K562 (cell line): ENCODE data around the gene COX6A2. TPM values are rescaled to one million over a fixed set of nuclear protein-coding genes. Genes with fewer than 3 reads are reported as not detected.

ENCODE experiments used
- ELF4 ChIP-seq: fragments of 450-650 bp; formaldehyde crosslinking; IDR thresholded peaks from 2 replicates; pipeline ENCODE4 v1.4.0; 2022; ENCODE audit warnings: missing genetic modification characterization
- GABPA ChIP-seq: fragments of 200-800 bp; sonication (Bioruptor generic); conservative IDR thresholded peaks from 2 replicates; pipeline ENCODE4 v1.6.1; 2016; ENCODE audit warnings: low read depth, missing genetic modification characterization, missing compliant biosample characterization
- NR2C1 ChIP-seq, 2 experiments: fragments of 450-650 bp; IDR thresholded peaks; 2 replicates each; pipeline ENCODE4 v1.6.1; 2017; ENCODE audit warnings: mild to moderate bottlenecking in 2 of 2, antibody characterized with exemption in 1 of 2, inconsistent platforms in 1 of 2, missing compliant biosample characterization in 1 of 2, missing genetic modification characterization in 1 of 2
- SMARCA5 ChIP-seq: fragments of 450-650 bp; IDR thresholded peaks from 2 replicates; pipeline ENCODE4 v1.6.1; 2016
- SRSF9 ChIP-seq: fragments of 200-400 bp; formaldehyde crosslinking; IDR thresholded peaks from 2 replicates; pipeline ENCODE4 v1.6.1; 2017; ENCODE audit warnings: low read depth, low read length, borderline replicate concordance
- TEAD1 ChIP-seq, 2 experiments: fragments of 450-650 bp in 1 of 2; sonication (generic) in 1 of 2; formaldehyde crosslinking; IDR thresholded peaks; 2 replicates each; pipeline versions ENCODE4 v1.4.0 to v1.8.0; 2020 to 2022; ENCODE audit warnings: mild to moderate bottlenecking in 2 of 2, missing genetic modification reagents in 1 of 2
- ZMIZ1 ChIP-seq, 2 experiments: fragments of 150-350 bp in 1 of 2; IDR thresholded peaks; 2 replicates each; pipeline ENCODE4 v1.6.1; 2012 to 2016; ENCODE audit warnings: low read depth in 2 of 2, low read length in 2 of 2, mild to moderate bottlenecking in 1 of 2, moderate library complexity in 1 of 2
- ZNF143 ChIP-seq: sonication (generic); formaldehyde crosslinking; IDR thresholded peaks from 2 replicates; pipeline ENCODE4 v1.9.0; 2022; ENCODE audit warnings: mild to moderate bottlenecking, missing genetic modification reagents
- ZNF217 ChIP-seq: sonication (generic); formaldehyde crosslinking; IDR thresholded peaks from 2 replicates; pipeline ENCODE4 v1.8.0; 2022; ENCODE audit warnings: mild to moderate bottlenecking, missing genetic modification reagents
- ZNF23 ChIP-seq: fragments of 250-450 bp; sonication (Bioruptor Pico); IDR thresholded peaks from 2 replicates; pipeline ENCODE4 v1.4.0; 2020; ENCODE audit warnings: mild to moderate bottlenecking
- polyA plus RNA-seq, 8 experiments: library from polyadenylated mRNA; depleted of rRNA in 4 of 8; stranded (reverse) in 5 of 8; unstranded in 3 of 8; fragments of >200 nt; fragmentation: Nextera tagmentation in 2 of 8; fragmentation: Illumina TruSeq in 1 of 8; extraction: Ambion mirVana in 2 of 8; extraction: Trizol in 1 of 8; gene quantifications; 2 replicates each; pipeline versions ENCODE4 v1.2.1 to v1.2.3, GENCODE V29; 2011 to 2014; ENCODE audit warnings: inconsistent platforms in 1 of 8, missing spikeins in 1 of 8
- total RNA-seq, 7 experiments: library from RNA; depleted of rRNA in 6 of 7; stranded (reverse); fragments of >200 nt in 6 of 7; fragmentation: Illumina TruSeq in 2 of 7; extraction: Trizol in 2 of 7; gene quantifications; 2 replicates each; pipeline versions ENCODE4 v1.2.1 to v1.2.3, GENCODE V29; 2011 to 2021; ENCODE audit warnings: low replicate concordance in 1 of 7
- TF ChIP-seq, protein P1 (sequence below): fragments of 250-450 bp; sonication (Bioruptor Pico); IDR thresholded peaks from 2 replicates; pipeline ENCODE4 v1.5.1; 2021; ENCODE audit warnings: mild to moderate bottlenecking
- TF ChIP-seq, protein P2 (sequence below): fragments of 450-650 bp; IDR thresholded peaks from 2 replicates; pipeline ENCODE4 v1.6.1; 2016; ENCODE audit warnings: low read depth

COX6A2 gene
- total and polyA plus RNA-seq, 9 of the 15 experiments (the other 6 are each of a cell fraction or from before 2014, with no cell fraction given): not detected

GRCh38 chr16:31427441-31428278 is 500 bp downstream of the COX6A2 start (continued):
- TF ChIP-seq SMARCA5: no peak
- TF ChIP-seq, protein P1, sequence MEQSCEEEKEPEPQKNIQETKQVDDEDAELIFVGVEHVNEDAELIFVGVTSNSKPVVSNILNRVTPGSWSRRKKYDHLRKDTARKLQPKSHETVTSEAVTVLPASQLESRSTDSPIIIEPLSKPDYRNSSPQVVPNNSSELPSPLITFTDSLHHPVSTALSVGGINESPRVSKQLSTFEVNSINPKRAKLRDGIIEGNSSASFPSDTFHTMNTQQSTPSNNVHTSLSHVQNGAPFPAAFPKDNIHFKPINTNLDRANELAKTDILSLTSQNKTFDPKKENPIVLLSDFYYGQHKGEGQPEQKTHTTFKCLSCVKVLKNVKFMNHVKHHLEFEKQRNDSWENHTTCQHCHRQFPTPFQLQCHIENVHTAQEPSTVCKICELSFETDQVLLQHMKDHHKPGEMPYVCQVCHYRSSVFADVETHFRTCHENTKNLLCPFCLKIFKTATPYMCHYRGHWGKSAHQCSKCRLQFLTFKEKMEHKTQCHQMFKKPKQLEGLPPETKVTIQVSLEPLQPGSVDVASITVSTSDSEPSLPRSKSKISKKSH (CRISPR knock-in tag): no peak
- no peak for TF ChIP-seq GABPA (tag)
- TF ChIP-seq, protein P2, sequence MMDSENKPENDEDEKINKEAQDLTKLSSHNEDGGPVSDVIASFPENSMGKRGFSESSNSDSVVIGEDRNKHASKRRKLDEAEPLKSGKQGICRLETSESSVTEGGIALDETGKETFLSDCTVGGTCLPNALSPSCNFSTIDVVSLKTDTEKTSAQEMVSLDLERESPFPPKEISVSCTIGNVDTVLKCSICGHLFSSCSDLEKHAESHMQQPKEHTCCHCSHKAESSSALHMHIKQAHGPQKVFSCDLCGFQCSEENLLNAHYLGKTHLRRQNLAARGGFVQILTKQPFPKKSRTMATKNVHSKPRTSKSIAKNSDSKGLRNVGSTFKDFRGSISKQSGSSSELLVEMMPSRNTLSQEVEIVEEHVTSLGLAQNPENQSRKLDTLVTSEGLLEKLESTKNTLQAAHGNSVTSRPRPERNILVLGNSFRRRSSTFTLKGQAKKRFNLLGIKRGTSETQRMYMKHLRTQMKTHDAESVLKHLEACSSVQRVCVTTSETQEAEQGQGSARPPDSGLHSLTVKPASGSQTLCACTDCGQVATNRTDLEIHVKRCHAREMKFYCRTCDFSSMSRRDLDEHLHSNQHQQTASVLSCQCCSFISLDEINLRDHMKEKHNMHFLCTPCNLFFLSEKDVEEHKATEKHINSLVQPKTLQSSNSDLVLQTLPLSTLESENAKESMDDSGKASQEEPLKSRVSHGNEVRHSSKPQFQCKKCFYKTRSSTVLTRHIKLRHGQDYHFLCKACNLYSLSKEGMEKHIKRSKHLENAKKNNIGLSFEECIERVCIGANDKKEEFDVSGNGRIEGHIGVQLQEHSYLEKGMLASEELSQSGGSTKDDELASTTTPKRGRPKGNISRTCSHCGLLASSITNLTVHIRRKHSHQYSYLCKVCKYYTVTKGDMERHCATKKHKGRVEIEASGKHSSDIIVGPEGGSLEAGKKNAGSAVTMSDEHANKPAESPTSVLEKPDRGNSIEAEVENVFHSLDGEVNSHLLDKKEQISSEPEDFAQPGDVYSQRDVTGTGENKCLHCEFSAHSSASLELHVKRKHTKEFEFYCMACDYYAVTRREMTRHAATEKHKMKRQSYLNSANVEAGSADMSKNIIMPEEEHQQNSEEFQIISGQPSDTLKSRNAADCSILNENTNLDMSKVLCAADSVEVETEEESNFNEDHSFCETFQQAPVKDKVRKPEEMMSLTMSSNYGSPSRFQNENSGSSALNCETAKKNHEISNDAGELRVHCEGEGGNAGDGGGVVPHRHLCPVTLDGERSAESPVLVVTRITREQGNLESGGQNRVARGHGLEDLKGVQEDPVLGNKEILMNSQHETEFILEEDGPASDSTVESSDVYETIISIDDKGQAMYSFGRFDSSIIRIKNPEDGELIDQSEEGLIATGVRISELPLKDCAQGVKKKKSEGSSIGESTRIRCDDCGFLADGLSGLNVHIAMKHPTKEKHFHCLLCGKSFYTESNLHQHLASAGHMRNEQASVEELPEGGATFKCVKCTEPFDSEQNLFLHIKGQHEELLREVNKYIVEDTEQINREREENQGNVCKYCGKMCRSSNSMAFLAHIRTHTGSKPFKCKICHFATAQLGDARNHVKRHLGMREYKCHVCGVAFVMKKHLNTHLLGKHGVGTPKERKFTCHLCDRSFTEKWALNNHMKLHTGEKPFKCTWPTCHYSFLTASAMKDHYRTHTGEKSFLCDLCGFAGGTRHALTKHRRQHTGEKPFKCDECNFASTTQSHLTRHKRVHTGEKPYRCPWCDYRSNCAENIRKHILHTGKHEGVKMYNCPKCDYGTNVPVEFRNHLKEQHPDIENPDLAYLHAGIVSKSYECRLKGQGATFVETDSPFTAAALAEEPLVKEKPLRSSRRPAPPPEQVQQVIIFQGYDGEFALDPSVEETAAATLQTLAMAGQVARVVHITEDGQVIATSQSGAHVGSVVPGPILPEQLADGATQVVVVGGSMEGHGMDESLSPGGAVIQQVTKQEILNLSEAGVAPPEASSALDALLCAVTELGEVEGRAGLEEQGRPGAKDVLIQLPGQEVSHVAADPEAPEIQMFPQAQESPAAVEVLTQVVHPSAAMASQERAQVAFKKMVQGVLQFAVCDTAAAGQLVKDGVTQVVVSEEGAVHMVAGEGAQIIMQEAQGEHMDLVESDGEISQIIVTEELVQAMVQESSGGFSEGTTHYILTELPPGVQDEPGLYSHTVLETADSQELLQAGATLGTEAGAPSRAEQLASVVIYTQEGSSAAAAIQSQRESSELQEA: no peak
- no peak for TF ChIP-seq ZNF143 (CRISPR knock-in tag)
- no peak for TF ChIP-seq SRSF9
- no peak for TF ChIP-seq ZNF23
- TF ChIP-seq ZNF217 (CRISPR knock-in tag): no peak
- TF ChIP-seq TEAD1 (CRISPR knock-in tag; IDR thresholded peaks at IDR 0.05): no peak
- no peak for TF ChIP-seq ELF4 (CRISPR knock-in tag)
- no peak for TF ChIP-seq ZMIZ1 (IDR thresholded peaks at IDR 0.05; ENCODE audit: low read depth in 2 of 2, low read length in 2 of 2)
- no peak for TF ChIP-seq NR2C1 (IDR thresholded peaks at IDR 0.05)
- no peak for TF ChIP-seq NR2C1 (tag; IDR thresholded peaks at IDR 0.05)
